ENCODE measurements around the gene SLITRK5.
A peak's percentile ranks its signal among the peaks of the same experiment; 100 is the strongest.

SLITRK5 gene, protein sequence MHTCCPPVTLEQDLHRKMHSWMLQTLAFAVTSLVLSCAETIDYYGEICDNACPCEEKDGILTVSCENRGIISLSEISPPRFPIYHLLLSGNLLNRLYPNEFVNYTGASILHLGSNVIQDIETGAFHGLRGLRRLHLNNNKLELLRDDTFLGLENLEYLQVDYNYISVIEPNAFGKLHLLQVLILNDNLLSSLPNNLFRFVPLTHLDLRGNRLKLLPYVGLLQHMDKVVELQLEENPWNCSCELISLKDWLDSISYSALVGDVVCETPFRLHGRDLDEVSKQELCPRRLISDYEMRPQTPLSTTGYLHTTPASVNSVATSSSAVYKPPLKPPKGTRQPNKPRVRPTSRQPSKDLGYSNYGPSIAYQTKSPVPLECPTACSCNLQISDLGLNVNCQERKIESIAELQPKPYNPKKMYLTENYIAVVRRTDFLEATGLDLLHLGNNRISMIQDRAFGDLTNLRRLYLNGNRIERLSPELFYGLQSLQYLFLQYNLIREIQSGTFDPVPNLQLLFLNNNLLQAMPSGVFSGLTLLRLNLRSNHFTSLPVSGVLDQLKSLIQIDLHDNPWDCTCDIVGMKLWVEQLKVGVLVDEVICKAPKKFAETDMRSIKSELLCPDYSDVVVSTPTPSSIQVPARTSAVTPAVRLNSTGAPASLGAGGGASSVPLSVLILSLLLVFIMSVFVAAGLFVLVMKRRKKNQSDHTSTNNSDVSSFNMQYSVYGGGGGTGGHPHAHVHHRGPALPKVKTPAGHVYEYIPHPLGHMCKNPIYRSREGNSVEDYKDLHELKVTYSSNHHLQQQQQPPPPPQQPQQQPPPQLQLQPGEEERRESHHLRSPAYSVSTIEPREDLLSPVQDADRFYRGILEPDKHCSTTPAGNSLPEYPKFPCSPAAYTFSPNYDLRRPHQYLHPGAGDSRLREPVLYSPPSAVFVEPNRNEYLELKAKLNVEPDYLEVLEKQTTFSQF

DNA sequence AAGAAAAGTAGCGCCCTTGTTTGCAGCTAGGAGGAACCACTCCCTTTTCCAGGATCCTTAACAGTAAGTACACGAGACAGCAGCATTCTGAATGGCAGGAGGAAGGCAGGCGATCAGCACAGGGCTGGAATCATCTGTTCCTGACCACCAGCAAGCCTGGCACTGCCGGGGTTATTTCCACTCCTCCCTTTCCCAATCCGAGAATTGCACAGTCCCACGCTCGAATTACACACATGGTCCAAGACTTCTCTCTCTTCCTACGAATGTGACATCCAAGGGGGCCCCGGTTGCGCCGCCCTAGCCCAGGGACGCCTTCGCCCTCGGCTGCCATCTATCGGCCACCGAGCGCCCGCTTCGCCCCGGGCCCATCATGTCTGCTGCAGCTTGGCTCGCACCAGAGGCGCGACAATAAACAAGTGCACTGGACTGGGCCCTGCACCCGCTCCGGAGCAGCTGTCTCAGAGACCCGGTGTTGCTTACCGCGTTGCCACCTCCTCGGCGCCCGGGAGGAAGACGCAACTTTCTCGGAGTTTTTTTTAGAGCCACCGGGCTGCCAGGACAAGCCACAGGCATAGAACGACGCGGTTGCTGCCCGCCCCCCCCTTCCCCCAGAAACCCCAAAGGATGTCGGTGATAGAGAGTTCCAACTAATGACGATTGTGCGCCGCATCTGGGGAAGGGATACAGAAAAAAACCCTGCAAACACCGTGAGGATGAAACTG is at the start of gene SLITRK5:
TSS of gene SLITRK5 (plus strand) at position 341 of the 722 bp plus-strand sequence. CDS start 4,018 bp downstream, outside the sequence.
- DNase-seq: peak; percentile 36

DNA sequence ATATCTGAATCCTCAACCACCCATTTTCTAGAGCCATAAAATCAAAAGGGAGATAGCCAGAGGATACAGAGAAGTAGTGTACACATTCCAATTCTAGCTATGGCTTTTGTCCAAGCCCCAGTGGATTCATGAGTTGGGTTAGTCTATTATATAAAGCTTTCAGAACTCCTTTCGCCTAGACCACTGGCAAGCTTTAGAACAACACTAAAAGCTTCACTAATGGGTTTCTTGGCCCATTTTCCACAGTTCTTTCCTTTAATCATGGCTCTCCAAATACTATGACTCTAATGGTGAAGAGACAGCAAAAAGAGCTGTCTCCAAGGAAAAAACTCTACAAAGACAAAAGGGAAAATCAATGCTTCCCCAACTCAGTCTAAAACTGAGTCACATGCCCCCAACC is 48.2 kb upstream of the SLITRK5 start:
- no peak for DNase-seq

DNA sequence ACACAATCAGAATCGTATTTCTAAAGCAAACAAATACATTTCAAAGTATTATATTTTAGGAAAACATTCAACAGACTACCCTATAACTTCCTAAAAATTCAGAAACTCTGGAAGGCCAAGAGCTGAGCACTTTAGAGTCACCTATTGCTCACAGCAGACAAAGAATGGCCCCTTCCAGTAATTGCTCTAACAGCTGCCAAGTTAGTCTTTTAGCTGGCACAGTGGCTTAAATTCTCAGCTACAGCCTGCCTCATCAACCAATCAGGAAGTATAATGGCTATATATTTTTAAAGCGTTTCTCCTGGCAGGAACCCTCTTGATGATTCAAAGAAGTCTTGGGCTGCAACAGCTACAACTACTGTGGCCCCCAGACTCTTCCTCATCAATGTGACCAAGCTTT is 14.9 kb upstream of the SLITRK5 start:
- DNase-seq: no peak

DNA sequence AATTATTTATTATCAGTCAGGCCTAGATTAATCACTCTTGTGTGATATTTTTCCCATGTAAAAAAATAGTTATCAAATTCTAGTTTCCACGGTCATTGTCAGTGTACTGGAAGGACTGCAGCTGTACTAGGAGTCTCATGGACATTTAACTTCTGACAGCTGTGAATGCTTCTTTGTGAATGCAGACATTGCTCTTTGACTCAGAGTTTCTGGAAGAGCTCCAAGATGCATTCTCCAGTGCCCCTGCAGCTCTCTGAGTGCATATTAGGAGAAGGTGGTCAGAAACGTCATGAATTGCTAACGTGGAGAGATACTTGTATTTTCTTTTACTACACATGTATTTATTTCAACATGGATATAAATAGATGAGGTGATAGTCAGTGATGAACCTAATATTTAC is 9.7 kb upstream of the SLITRK5 start:
- peak; percentile 31 for DNase-seq

DNA sequence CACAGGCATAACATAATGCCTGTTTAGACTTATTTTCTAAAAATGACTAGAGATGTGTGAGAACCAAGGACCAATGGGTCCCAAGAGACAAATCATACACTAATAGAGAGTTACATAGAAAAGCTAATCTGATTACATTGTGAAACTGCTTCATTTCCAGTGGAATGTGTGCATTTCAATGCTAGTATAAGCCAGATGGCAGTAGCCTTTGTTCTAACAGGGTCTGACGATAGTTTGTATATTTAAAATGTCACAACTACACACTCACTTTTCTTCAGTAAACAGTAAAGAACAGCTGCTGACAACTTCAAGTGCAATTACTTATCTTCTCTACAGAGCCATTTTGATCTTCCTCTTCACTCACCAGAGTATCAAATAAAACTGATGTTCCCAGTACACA is 4.3 kb upstream of the SLITRK5 start:
- no peak for DNase-seq

DNA sequence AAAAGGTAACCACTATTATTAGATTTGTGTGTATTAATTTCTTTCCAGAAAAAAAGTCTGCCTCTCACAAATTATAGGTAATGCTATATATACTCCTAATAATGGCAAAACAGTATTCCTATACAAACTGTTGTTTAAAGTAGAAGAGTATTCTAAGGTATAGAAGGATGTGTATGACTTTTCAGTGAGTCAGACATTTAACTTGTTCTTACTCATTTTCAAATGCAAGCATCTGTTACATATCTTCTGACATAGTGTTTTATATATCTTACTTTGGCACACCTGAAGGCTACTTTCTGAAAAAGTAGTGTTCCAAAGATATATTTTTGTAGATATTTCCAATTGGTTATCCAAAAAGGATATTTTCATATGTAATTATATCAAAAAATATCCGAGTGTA is 3.5 kb upstream of the SLITRK5 start:
- no peak for DNase-seq

DNA sequence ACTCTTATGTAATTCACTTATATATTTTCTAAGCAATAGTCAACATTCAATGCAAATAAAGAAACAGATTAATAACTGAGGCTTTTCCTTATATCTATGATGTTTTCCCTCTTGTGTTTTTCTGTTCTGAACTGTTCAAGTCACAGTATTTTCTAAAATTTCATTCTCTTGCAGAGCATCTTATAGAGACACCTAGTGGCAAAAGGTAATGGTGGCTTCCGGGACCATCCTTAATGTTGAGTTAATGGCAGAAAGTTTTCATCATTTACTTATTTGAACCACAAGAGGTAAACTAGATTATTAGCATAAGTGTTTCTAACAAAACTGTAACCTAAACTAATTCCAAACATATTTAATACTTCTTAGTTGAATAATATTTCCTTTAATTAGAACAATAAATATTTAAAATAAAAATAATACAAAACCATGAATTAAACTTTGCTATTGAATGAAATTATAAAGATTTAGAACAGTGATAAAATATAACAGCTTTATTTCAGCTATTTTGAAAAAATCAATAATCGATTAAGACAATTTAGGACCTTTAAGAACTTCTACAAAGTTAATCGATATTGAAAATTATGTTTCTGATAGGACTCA is 1.7 kb upstream of the SLITRK5 start:
- DNase-seq: no peak

DNA sequence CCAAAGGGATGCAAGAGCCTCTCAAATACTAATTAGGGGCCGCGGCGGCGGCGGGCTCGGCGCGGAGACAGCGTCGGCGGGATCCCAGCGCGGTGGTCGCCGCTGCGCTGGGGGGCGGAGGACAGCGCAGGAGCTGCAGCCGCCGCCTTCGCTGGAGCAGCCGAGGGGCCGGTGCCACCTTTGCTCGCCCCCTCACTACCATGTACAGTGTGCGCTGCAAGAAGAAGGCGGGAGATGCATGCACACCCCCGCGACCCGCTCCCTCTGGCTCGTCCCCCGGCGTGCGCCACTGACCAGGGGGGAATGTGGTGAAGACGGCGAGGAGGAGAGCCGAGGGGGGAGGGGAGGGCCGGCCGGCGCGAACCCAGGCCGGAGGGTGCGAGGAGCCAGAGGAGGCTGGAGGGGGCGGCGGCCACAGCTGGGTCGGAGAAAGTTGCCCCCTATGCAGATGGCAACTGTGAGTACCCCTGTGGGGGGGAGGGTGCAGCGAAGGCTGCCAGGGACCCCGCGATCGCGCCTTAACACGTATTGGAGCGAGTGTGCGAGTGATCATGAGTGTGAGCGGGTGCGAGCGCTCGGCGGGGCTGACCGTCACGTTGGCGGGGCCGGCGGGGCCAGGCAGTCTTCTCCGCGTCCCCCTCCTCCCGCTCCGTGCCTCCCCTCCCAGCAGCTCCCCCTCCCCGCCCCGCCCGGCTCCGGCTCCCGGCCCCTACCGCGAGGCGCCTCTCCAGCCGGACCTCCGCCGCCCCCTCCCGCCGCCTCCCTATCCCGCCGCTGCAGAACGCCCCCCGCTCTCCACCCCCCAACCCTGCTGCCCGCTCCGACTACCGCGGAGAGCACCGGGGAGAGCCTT is 808 bp downstream of the SLITRK5 start:
- no peak for DNase-seq

DNA sequence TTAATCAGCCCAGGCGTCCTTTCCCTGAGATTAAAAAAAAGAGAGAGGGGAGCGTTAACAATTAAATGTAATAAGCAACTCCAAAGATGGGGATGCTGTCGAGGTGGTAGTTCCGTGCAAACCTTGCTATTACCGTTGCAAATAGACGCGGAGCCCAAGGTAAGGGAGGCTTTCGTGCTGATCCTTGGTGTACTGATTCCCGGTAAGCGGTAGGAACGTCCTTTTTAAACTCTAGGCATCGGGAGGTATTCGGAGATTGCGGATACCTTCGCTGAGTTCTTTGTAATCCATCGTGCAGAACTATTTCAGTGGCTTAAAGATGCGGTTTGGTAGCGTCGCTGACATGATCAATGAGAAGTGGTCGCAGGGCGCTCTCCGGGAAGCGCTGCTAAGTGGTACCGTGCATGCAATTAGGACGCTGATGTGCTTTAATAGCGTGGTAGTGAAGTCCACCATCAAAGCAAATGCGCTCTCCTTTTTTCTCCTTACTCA is 3.1 kb downstream of the SLITRK5 start:
- DNase-seq: no peak

DNA sequence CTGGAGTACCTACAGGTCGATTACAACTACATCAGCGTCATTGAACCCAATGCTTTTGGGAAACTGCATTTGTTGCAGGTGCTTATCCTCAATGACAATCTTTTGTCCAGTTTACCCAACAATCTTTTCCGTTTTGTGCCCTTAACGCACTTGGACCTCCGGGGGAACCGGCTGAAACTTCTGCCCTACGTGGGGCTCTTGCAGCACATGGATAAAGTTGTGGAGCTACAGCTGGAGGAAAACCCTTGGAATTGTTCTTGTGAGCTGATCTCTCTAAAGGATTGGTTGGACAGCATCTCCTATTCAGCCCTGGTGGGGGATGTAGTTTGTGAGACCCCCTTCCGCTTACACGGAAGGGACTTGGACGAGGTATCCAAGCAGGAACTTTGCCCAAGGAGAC is 4.7 kb downstream of the SLITRK5 start:
- no peak for DNase-seq

DNA sequence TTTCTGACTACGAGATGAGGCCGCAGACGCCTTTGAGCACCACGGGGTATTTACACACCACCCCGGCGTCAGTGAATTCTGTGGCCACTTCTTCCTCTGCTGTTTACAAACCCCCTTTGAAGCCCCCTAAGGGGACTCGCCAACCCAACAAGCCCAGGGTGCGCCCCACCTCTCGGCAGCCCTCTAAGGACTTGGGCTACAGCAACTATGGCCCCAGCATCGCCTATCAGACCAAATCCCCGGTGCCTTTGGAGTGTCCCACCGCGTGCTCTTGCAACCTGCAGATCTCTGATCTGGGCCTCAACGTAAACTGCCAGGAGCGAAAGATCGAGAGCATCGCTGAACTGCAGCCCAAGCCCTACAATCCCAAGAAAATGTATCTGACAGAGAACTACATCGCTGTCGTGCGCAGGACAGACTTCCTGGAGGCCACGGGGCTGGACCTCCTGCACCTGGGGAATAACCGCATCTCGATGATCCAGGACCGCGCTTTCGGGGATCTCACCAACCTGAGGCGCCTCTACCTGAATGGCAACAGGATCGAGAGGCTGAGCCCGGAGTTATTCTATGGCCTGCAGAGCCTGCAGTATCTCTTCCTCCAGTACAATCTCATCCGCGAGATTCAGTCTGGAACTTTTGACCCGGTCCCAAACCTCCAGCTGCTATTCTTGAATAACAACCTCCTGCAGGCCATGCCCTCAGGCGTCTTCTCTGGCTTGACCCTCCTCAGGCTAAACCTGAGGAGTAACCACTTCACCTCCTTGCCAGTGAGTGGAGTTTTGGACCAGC is 5.3 kb downstream of the SLITRK5 start:
- no peak for DNase-seq

DNA sequence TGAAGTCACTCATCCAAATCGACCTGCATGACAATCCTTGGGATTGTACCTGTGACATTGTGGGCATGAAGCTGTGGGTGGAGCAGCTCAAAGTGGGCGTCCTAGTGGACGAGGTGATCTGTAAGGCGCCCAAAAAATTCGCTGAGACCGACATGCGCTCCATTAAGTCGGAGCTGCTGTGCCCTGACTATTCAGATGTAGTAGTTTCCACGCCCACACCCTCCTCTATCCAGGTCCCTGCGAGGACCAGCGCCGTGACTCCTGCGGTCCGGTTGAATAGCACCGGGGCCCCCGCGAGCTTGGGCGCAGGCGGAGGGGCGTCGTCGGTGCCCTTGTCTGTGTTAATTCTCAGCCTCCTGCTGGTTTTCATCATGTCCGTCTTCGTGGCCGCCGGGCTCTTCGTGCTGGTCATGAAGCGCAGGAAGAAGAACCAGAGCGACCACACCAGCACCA is 5.9 kb downstream of the SLITRK5 start:
- no peak for DNase-seq

DNA sequence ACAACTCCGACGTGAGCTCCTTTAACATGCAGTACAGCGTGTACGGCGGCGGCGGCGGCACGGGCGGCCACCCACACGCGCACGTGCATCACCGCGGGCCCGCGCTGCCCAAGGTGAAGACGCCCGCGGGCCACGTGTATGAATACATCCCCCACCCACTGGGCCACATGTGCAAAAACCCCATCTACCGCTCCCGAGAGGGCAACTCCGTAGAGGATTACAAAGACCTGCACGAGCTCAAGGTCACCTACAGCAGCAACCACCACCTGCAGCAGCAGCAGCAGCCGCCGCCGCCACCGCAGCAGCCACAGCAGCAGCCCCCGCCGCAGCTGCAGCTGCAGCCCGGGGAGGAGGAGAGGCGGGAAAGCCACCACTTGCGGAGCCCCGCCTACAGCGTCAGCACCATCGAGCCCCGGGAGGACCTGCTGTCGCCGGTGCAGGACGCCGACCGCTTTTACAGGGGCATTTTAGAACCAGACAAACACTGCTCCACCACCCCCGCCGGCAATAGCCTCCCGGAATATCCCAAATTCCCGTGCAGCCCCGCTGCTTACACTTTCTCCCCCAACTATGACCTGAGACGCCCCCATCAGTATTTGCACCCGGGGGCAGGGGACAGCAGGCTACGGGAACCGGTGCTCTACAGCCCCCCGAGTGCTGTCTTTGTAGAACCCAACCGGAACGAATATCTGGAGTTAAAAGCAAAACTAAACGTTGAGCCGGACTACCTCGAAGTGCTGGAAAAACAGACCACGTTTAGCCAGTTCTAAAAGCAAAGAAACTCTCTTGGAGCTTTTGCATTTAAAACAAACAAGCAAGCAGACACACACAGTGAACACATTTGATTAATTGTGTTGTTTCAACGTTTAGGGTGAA is 6.6 kb downstream of the SLITRK5 start:
- no peak for DNase-seq

DNA sequence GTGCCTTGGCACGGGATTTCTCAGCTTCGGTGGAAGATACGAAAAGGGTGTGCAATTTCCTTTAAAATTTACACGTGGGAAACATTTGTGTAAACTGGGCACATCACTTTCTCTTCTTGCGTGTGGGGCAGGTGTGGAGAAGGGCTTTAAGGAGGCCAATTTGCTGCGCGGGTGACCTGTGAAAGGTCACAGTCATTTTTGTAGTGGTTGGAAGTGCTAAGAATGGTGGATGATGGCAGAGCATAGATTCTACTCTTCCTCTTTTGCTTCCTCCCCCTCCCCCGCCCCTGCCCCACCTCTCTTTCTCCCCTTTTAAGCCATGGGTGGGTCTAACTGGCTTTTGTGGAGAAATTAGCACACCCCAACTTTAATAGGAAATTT is 7.2 kb downstream of the SLITRK5 start:
- no peak for DNase-seq

DNA sequence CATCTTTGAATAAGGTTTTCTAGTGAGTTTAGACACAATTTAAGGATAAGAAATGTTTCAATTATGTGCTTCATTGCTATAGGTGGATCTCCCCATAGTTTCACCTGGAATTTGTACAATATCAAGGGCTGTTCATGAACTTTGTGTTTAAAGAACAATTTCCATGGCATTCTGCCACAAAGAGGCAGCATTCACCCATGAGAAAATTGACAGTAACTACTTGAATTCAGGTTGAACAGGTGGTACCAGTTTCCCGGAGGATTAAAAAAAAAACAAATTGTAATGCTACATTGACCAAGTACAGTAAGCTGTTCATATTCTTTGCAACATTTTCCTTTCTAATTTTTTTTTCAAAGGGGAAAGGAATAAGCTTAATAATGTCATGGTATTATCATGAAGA is 9.1 kb downstream of the SLITRK5 start:
- no peak for DNase-seq

DNA sequence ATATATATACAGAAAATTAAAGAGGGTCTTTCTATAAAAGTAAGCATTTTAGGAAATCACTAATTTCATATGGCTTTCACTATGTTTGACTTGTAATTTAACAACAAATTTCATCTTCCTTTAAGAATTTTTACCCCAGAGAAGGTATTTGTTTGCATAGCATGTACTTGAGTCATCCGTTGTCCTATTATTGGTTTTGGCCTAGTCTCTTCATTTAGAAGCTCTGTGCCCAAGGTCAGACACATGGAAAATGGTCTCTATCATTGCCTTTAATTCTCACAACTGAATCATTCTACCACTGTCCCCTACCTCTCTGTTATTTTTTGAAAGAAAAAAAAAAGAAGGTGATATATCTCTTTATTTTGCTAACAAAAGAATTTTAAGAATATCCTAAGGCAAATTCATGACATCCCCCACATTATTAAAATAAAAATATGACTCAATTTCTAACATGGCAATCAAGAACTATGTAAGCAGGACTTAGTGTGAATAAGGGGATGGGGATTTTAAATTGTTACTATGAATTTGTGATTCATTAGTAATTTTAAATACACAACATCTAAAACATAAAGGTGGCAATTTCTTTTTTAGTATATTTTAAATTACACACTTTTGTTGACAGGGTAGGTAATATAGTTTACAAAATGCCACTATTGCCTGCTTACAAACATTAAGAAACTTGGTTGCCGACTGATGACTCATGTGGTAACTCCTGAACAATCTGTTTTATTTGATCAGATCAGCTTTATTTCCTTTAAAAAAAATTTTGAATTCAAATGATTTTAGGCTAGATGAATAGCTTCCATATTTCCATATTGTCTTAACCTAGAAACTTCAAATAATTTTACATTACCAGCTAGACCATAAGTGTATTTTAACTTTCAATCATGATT is 13.9 kb downstream of the SLITRK5 start:
- DNase-seq: no peak

DNA sequence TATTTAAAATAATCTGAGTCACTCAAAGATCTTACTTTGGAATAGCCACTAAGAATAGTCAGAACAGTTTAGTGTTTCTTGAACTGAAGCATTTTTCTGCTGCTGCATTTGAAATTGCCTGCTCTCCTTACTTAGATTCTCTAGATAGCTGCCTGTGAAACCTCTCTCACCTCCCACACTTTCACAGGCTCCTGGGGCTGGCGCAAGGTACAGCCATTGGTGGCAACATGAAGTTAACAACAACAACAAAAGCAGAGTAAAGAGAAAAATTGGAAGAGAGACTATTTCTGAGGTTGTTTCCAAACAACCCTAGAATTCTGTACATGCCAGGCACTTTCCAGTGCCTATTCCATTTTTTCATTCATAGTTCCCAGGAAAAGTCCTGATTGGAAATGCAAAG is 25.3 kb downstream of the SLITRK5 start:
- no peak for DNase-seq

DNA sequence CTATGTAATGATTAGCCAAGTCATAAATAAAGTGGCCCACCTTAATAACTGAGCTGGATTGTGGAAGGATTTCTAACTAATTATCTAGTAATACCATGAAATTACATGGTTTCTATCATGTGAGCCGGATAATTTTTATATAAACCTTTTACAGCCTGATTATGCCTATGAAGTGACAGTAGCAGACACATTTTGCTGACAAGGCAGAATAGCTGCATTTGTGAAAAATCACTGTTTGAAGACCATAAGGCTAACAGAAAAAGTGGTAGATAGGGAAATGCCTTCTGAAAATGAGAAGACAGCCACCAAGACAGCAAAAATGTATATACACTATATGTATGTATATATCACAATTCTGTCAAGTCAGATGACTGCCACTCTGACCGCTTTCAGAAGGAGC is 27.1 kb downstream of the SLITRK5 start:
- DNase-seq: no peak

DNA sequence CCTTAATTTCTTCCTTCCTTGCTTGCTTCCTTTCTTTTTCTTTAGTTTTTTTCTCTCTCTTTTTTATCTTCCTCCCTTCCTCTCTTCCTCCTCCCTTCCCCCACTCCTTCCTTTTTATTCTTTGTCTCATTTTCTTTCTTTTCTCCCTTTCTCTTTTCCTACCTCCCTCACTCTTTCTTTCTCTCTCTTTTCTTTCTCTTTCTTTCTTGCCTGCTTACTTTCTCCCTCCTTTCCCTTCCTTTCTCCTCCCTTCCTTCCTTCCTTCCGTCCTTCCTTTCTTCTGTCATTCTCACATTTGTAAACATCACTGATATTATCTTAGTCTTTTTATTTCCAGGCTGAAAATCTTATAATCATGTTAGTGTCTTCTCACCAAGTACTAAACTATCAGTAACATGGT is 38.8 kb downstream of the SLITRK5 start:
- no peak for DNase-seq
